Measurements from ENCODE around the gene FBXO7. TPM values are rescaled to one million over a fixed set of nuclear protein-coding genes. Genes with fewer than 3 reads are reported as not detected.

FBXO7 gene
- total and polyA plus RNA-seq, 2 experiments from 2014 or later: 82.7 to 94.2 TPM

DNA sequence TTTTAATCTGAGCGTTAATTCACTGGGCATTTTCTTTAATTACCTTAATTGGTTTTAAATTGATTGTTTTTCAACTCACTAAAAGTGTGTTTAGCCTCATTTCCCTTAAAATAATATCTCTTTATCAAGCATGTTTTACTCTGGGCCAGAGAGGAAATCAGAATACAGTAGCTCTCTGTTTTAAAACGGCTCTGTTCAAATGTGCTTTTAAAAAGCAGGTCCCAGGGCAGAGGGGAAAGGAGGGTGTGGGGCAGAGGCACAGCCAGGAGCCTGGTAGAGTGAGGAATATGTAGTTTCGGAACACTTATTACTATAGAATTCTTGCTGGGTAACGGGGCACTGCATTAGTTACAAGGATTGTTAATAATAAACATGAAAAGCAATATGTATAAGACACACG is 47.6 kb downstream of the FBXO7 start:
- Histone ChIP-seq H3K27me3 (no peaks in the 10 kb centered on the region), H3K9me2 (replicated peaks; ENCODE audit: insufficient read depth) (no peaks in the 10 kb centered on the region), H3K4me3 (no peak overlapping the region), H3K4me1 (ENCODE audit: insufficient read depth) (no peaks in the 10 kb centered on the region), H3K27ac (no peak overlapping the region), H3K36me3 (replicated peaks; ENCODE audit: insufficient read depth, low read depth) (no peaks in the 10 kb centered on the region), H3K4me2 (no peak overlapping the region), H3K79me2 (no peaks in the 10 kb centered on the region), H3K9me3 (ENCODE audit: low read depth) (no peaks in the 10 kb centered on the region), H2AFZ (no peak overlapping the region), H4K20me1 (ENCODE audit: insufficient read depth, poor library complexity, severe bottlenecking) (no peaks in the 10 kb centered on the region)
- TF ChIP-seq EZH2 (IDR thresholded peaks at IDR 0.05; ENCODE audit: borderline replicate concordance) (no peak), EZH2phosphoT487 (IDR thresholded peaks at IDR 0.05; ENCODE audit: low read depth, severe bottlenecking, unreplicated experiment) (no peak)
- TF ChIP-seq, protein P1, sequence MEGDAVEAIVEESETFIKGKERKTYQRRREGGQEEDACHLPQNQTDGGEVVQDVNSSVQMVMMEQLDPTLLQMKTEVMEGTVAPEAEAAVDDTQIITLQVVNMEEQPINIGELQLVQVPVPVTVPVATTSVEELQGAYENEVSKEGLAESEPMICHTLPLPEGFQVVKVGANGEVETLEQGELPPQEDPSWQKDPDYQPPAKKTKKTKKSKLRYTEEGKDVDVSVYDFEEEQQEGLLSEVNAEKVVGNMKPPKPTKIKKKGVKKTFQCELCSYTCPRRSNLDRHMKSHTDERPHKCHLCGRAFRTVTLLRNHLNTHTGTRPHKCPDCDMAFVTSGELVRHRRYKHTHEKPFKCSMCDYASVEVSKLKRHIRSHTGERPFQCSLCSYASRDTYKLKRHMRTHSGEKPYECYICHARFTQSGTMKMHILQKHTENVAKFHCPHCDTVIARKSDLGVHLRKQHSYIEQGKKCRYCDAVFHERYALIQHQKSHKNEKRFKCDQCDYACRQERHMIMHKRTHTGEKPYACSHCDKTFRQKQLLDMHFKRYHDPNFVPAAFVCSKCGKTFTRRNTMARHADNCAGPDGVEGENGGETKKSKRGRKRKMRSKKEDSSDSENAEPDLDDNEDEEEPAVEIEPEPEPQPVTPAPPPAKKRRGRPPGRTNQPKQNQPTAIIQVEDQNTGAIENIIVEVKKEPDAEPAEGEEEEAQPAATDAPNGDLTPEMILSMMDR (IDR thresholded peaks at IDR 0.05; ENCODE audit: poor library complexity): no peak
- DNase-seq (ENCODE audit: low spot score): no peak
- 84% methylated on average over 5 of the region's 5 CpGs for WGBS (ENCODE audit: low lambda C conversion rate, missing lambda C conversion rate)

DNA sequence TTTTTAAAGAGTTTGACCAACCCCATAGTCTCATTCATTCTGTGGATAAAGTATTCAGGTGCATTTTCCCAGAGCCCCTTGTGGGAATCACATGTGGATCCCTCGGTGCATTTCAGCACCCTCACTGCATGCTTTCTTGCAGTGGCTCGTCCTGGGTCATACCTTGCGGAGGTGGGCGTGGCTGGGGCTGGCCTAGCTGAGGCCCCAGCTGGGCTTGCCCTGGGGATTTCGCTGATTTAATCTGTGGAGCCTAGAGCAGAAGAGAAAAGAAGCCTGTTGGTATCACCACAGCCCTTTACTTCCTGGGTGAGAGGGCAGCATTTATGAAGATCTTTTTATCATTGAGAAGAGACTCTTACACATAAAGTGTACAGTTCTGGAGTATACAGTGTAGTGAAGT is 53.1 kb downstream of the FBXO7 start:
- TF ChIP-seq EZH2phosphoT487 (IDR thresholded peaks at IDR 0.05; ENCODE audit: low read depth, severe bottlenecking, unreplicated experiment) (no peak), EZH2 (IDR thresholded peaks at IDR 0.05; ENCODE audit: borderline replicate concordance) (no peak)
- TF ChIP-seq, protein P1 (IDR thresholded peaks at IDR 0.05; ENCODE audit: poor library complexity): no peak
- Histone ChIP-seq H3K27me3 (no peaks in the 10 kb centered on the region), H3K79me2 (no peaks in the 10 kb centered on the region), H3K27ac (no peak overlapping the region), H3K4me2 (no peak overlapping the region), H3K4me3 (no peak overlapping the region), H3K9me2 (replicated peaks; ENCODE audit: insufficient read depth) (no peaks in the 10 kb centered on the region), H4K20me1 (ENCODE audit: insufficient read depth, poor library complexity, severe bottlenecking) (no peaks in the 10 kb centered on the region), H3K36me3 (replicated peaks; ENCODE audit: insufficient read depth, low read depth) (no peaks in the 10 kb centered on the region), H3K9me3 (ENCODE audit: low read depth) (no peaks in the 10 kb centered on the region), H3K4me1 (ENCODE audit: insufficient read depth) (peaks cover 18% of the 10 kb centered on the region), H2AFZ (no peak overlapping the region)
- DNase-seq (ENCODE audit: low spot score): no peak
- WGBS (ENCODE audit: low lambda C conversion rate, missing lambda C conversion rate): 71% methylated on average over 5 of the region's 5 CpGs

DNA sequence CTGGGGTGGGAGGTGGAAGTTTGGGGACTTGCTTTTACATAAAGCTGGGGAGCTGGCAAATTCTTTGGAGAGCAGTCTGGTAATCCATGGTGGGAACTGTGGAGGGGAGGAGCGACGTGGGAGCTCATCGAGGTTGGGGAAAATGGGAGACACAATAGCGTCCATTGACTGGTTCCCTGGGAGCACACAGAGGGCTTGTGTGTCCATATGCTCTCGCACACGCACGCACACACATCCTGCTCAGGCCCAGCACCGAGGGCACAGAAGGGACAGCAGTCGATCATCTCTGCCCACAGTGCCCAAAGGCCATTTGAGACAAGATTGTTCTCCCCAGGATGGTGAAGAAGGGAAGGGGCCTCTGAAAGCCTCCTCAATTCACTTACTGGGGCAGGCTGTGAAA is 53.7 kb downstream of the FBXO7 start:
- H3K79me2 ChIP-seq: no peaks in the 10 kb centered on the region
- H3K27me3 ChIP-seq: no peaks in the 10 kb centered on the region
- peaks cover 24% of the 10 kb centered on the region for H3K4me1 ChIP-seq (ENCODE audit: insufficient read depth)
- 96% methylated on average over 9 of the region's 9 CpGs for WGBS (ENCODE audit: low lambda C conversion rate, missing lambda C conversion rate)
- no peak overlapping the region for H3K4me2 ChIP-seq
- no peaks in the 10 kb centered on the region for H3K9me3 ChIP-seq (ENCODE audit: low read depth)
- no peak overlapping the region for H2AFZ ChIP-seq
- DNase-seq (ENCODE audit: low spot score): no peak
- H3K27ac ChIP-seq: no peak overlapping the region
- TF ChIP-seq EZH2 (IDR thresholded peaks at IDR 0.05; ENCODE audit: borderline replicate concordance) (no peak), EZH2phosphoT487 (IDR thresholded peaks at IDR 0.05; ENCODE audit: low read depth, severe bottlenecking, unreplicated experiment) (no peak)
- TF ChIP-seq, protein P1 (IDR thresholded peaks at IDR 0.05; ENCODE audit: poor library complexity): no peak
- H3K4me3 ChIP-seq: no peak overlapping the region
- no peaks in the 10 kb centered on the region for H3K36me3 ChIP-seq (replicated peaks; ENCODE audit: insufficient read depth, low read depth)
- H3K9me2 ChIP-seq (replicated peaks; ENCODE audit: insufficient read depth): no peaks in the 10 kb centered on the region
- H4K20me1 ChIP-seq (ENCODE audit: insufficient read depth, poor library complexity, severe bottlenecking): no peaks in the 10 kb centered on the region

All from hepatocyte (in vitro differentiated cells).